GM12878 (cell line): ENCODE measurements around the gene CAPN8. TPM values are rescaled to one million over a fixed set of nuclear protein-coding genes. Genes with fewer than 3 reads are reported as not detected.
A peak's percentile ranks its signal among the peaks of the same experiment; 100 is the strongest.

Source experiments
- ATAC-seq: fragments of 200-7000 bp; cut with Tn5 transposase; 3 replicates; pipeline ENCODE4 v1.9.1; 2020; ENCODE audit warnings: mild to moderate bottlenecking, moderate library complexity
- BruUV-seq: library from RNA; stranded (reverse); fragments of 400-500 nt; replicated peaks from 2 replicates; lab custom pipeline; 2021; lab: Mats Ljungman, UMichigan
- CTCF ChIA-PET: fragments of 300-600 bp; sonication (Branson Sonifier 250); formaldehyde crosslinking; extraction: SDS; loops from one replicate; lab custom pipeline; 2021; ENCODE audit warnings: inconsistent platforms; lab: Yijun Ruan, JAX
- POLR2A ChIA-PET: fragments of 350-600 bp; formaldehyde crosslinking; extraction: SDS; loops from one replicate; lab custom pipeline; 2021; ENCODE audit warnings: inconsistent platforms; lab: Charles Lee
- RAD21 ChIA-PET: fragments of 300-600 bp; sonication (Branson Sonifier 250); formaldehyde crosslinking; loops from one replicate; lab custom pipeline; 2023; ENCODE audit warnings: antibody characterized with exemption; ENCODE audit not compliant: unreplicated experiment; lab: Charles Lee
- SMC1A ChIA-PET: fragments of 300-600 bp; sonication (Branson Sonifier 250); formaldehyde crosslinking; loops from one replicate; lab custom pipeline; 2023; ENCODE audit not compliant: unreplicated experiment, uncharacterized antibody; lab: Charles Lee
- DNase-seq: peaks from one replicate; pipeline ENCODE4 v3.0.0-alpha.2; 2011; ENCODE audit warnings: low read depth, low spot score
- FAIRE-seq: peaks from 3 replicates; lab custom pipeline; 2011; peaks lifted over from hg19 to GRCh38; lab: Jason Lieb, UNC
- H2AFZ ChIP-seq: 2 replicates; pipeline ENCODE4 v1.6.0; 2011; ENCODE audit warnings: low read depth, low read length, control low read depth; ENCODE audit not compliant: control insufficient read depth
- H3K27ac ChIP-seq: 2 replicates; pipeline ENCODE4 v1.5.1; 2011; ENCODE audit warnings: control low read depth; ENCODE audit not compliant: control insufficient read depth, insufficient read depth
- H3K27me3 ChIP-seq, 2 experiments: replicated peaks in 1 of 2; 2 replicates each; pipeline versions ENCODE4 v1.6.0 to v1.6.1; 2011; ENCODE audit warnings: low read length in 1 of 2; ENCODE audit not compliant: control insufficient read depth in 2 of 2, insufficient read depth in 2 of 2
- H3K36me3 ChIP-seq, 2 experiments: 2 replicates each; pipeline ENCODE4 v1.5.1; 2011; ENCODE audit warnings: low read length in 1 of 2; ENCODE audit not compliant: control insufficient read depth in 2 of 2, insufficient read depth in 2 of 2
- H3K4me1 ChIP-seq: 2 replicates; pipeline ENCODE4 v1.6.1; 2011; ENCODE audit warnings: mild to moderate bottlenecking, low read length, moderate library complexity, mixed read lengths; ENCODE audit not compliant: control insufficient read depth, insufficient read depth
- H3K4me2 ChIP-seq: 2 replicates; pipeline ENCODE4 v1.6.0; 2011; ENCODE audit warnings: control low read depth; ENCODE audit not compliant: control insufficient read depth, insufficient read depth
- H3K4me3 ChIP-seq: fragments of 200-600 bp; sonication (generic); 2 replicates; pipeline ENCODE4 v1.5.1; 2016
- H3K79me2 ChIP-seq: 2 replicates; pipeline ENCODE4 v1.6.0; 2011; ENCODE audit warnings: low read length; ENCODE audit not compliant: control insufficient read depth, insufficient read depth
- H3K9ac ChIP-seq: 2 replicates; pipeline ENCODE4 v1.8.0; 2011; ENCODE audit warnings: low read length, control low read depth, mixed read lengths; ENCODE audit not compliant: control insufficient read depth, insufficient read depth
- H3K9me3 ChIP-seq: replicated peaks from 3 replicates; pipeline ENCODE4 v1.5.1; 2011; ENCODE audit warnings: mild to moderate bottlenecking, low read length; ENCODE audit not compliant: control insufficient read depth, insufficient read depth
- H4K20me1 ChIP-seq: 2 replicates; pipeline ENCODE4 v1.6.0; 2011; ENCODE audit not compliant: control insufficient read depth, insufficient read depth
- EED ChIP-seq: sonication (generic); IDR thresholded peaks from 2 replicates; pipeline ENCODE4 v1.6.1; 2016; ENCODE audit warnings: antibody characterized with exemption, low read depth
- FOS ChIP-seq: IDR thresholded peaks from 3 replicates; pipeline ENCODE4 v1.6.1; 2011; ENCODE audit warnings: borderline replicate concordance; ENCODE audit not compliant: insufficient read length; ENCODE audit errors: extremely low read depth
- GABPA ChIP-seq: IDR thresholded peaks from 2 replicates; pipeline ENCODE4 v1.6.1; 2014; ENCODE audit warnings: antibody characterized with exemption, low read depth, mild to moderate bottlenecking, inconsistent platforms
- NBN ChIP-seq: fragments of 450-650 bp; IDR thresholded peaks from 2 replicates; pipeline ENCODE4 v1.6.1; 2016
- POLR2AphosphoS2 ChIP-seq: IDR thresholded peaks from 2 replicates; pipeline ENCODE4 v1.6.1; 2011; ENCODE audit warnings: low read depth, mild to moderate bottlenecking, low read length, improper control_type of control experiment, moderate library complexity
- RB1 ChIP-seq: fragments of 450-650 bp; formaldehyde crosslinking; IDR thresholded peaks from 2 replicates; pipeline ENCODE4 v1.6.1; 2017; ENCODE audit warnings: mild to moderate bottlenecking, borderline replicate concordance
- SMAD5 ChIP-seq: IDR thresholded peaks from 2 replicates; pipeline ENCODE4 v1.6.1; 2016; ENCODE audit warnings: antibody characterized with exemption, low read depth
- SPI1 ChIP-seq: IDR thresholded peaks from 2 replicates; pipeline ENCODE4 v1.6.1; 2011; ENCODE audit warnings: low read depth, mild to moderate bottlenecking, low read length, moderate library complexity, borderline replicate concordance; ENCODE audit not compliant: insufficient read depth
- TBL1XR1 ChIP-seq: IDR thresholded peaks from 2 replicates; pipeline ENCODE4 v1.6.1; 2012; ENCODE audit warnings: low read depth, low read length, improper control_type of control experiment
- TCF3 ChIP-seq: IDR thresholded peaks from 2 replicates; pipeline ENCODE4 v1.6.1; 2012; ENCODE audit warnings: low read depth, mild to moderate bottlenecking, low read length, borderline replicate concordance; ENCODE audit not compliant: insufficient read depth
- ZBTB40 ChIP-seq: fragments of 450-650 bp; IDR thresholded peaks from 2 replicates; pipeline ENCODE4 v1.6.1; 2016; ENCODE audit warnings: mild to moderate bottlenecking, moderate library complexity, borderline replicate concordance
- WGBS: methylation state at CpG from one replicate; pipeline ENCODE4 v1.1.6; 2016; ENCODE audit warnings: low lambda C conversion rate; ENCODE audit not compliant: insufficient replicate concordance, insufficient coverage; ENCODE audit errors: missing lambda C conversion rate; 5-methylcytosine and 5-hydroxymethylcytosine counted together
- in situ Hi-C: fragments of 300-500 bp; cut with MboI; formaldehyde crosslinking; loops from 9 replicates; pipeline ENCODE4 v1.14.3; 2018; ENCODE audit warnings: mixed read lengths
- intact Hi-C: fragments of 100-400 bp; cut with micrococcal nuclease; formaldehyde crosslinking; loops from one replicate; pipeline ENCODE4 v1.14.2; 2022; ENCODE audit not compliant: unreplicated experiment
- polyA plus RNA-seq, 11 experiments: library from polyadenylated mRNA; depleted of rRNA in 4 of 11; unstranded in 6 of 11; stranded (reverse) in 5 of 11; fragments of >200 nt; fragmentation: Nextera tagmentation in 4 of 11; fragmentation: Illumina TruSeq in 1 of 11; extraction: Ambion mirVana in 4 of 11; extraction: Trizol in 1 of 11; gene quantifications; 1 replicate in 1 of 11; 2 replicates in 10 of 11; pipeline versions ENCODE4 v1.2.1 to v1.2.3, GENCODE V29; 2011 to 2016; ENCODE audit warnings: inconsistent platforms in 2 of 11, missing spikeins in 2 of 11, low read depth in 1 of 11
- total RNA-seq, 4 experiments: library from RNA; depleted of rRNA in 3 of 4; stranded (reverse); fragments of >200 nt in 3 of 4; fragmentation: Illumina TruSeq in 1 of 4; extraction: Trizol in 1 of 4; gene quantifications; 2 replicates each; pipeline versions ENCODE4 v1.2.1 to v1.2.3, GENCODE V29; 2013 to 2021

CAPN8 gene
- total and polyA plus RNA-seq, 10 of the 15 experiments (the other 5 are each of a cell fraction or from before 2014, with no cell fraction given) = 6.4 to 30.7 (median 12.3) TPM

DNA sequence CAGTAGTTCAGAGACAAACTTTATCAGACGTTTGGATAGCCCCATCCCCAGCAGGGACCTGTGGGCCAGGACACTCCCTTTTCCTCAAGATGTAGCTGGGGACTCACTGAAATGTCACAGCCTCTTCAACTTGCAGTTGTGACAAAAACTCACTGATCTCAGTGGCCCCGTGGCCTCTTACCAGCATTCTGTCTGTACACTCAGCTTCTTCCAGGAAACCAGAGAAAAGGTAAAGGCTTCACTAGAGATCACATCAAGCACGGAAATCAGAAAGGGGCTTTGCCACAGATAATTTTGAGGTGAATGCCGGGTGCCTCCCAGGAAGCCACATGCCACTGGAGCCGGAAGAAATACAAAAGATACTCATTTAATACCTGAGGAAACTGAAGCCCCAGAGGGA lies 150.1 kb downstream of the CAPN8 start:
- SMC1A ChIA-PET = interaction anchor here (0.8 to 1.6 kb wide), 5 partner anchors 9 to 180 kb away, joined by 3 to 8 read pairs (median 4); no protein-coding TSS in a partner anchor
- H3K27me3 ChIP-seq = no peaks in the 10 kb centered on the region
- H3K4me1 ChIP-seq = no peaks in the 10 kb centered on the region; the same call in 1 of the 2 replicates
- ATAC-seq (no peak), FAIRE-seq (no peak)
- CTCF ChIA-PET = interaction anchor here (0.7 to 1.6 kb wide), 5 partner anchors 9 to 271 kb away, joined by 3 to 6 read pairs (median 3); no protein-coding TSS in a partner anchor
- no peak overlapping the region for H3K4me3 ChIP-seq
- no peak overlapping the region for H3K27ac ChIP-seq
- intact Hi-C loops = no loop called here
- H3K4me2 ChIP-seq = no peak overlapping the region
- no peaks in the 10 kb centered on the region for H3K36me3 ChIP-seq
- TF ChIP-seq TBL1XR1 (no peak), SPI1 (no peak), POLR2AphosphoS2 (no peak), RB1 (no peak), TCF3 (no peak), GABPA (no peak)
- TF ChIP-seq, all 136 proteins: peak for 0
- no peak overlapping the region for H3K9ac ChIP-seq
- H4K20me1 ChIP-seq = no peaks in the 10 kb centered on the region
- H3K9me3 ChIP-seq = peaks cover 1% of the 10 kb centered on the region; the same call in 1 of the 3 replicates
- no peak for DNase-seq
- H2AFZ ChIP-seq = no peak overlapping the region
- no TSS peak for BruUV-seq
- ChIA-PET POLR2A (no interaction called here), RAD21 (no interaction called here)
- 8% methylated on average over 5 of the region's 5 CpGs for WGBS
- H3K79me2 ChIP-seq = no peaks in the 10 kb centered on the region
- in situ Hi-C loops = no loop called here

- CTCF ChIA-PET = interaction anchor here (0.8 to 1.2 kb wide), 2 partner anchors 35 to 114 kb away, joined by 3 to 6 read pairs; no protein-coding TSS in a partner anchor
Measured at GRCh38 chr1:223514644-223515043, 150.9 kb downstream of the CAPN8 start.

More at GRCh38 chr1:223514644-223515043, 150.9 kb downstream of the CAPN8 start:
- ATAC-seq (peak; percentile 47), DNase-seq (no peak), FAIRE-seq (no peak)
- POLR2A ChIA-PET = no interaction called here
- no peaks in the 10 kb centered on the region for H3K36me3 ChIP-seq
- SMC1A ChIA-PET = interaction anchor here (0.8 to 1.6 kb wide), 6 partner anchors 10 to 381 kb away, joined by 3 to 8 read pairs (median 4); no protein-coding TSS in a partner anchor
- in situ Hi-C loops (no loop called here), intact Hi-C loops (no loop called here)
- H4K20me1 ChIP-seq = no peaks in the 10 kb centered on the region
- no peak overlapping the region for H3K4me3 ChIP-seq
- peaks cover 1% of the 10 kb centered on the region; the same call in 1 of the 3 replicates for H3K9me3 ChIP-seq
- no TSS peak for BruUV-seq
- H2AFZ ChIP-seq = no peak overlapping the region
- H3K79me2 ChIP-seq = no peaks in the 10 kb centered on the region
- H3K27ac ChIP-seq = no peak overlapping the region
- WGBS = 0% methylated on average over 2 of the region's 2 CpGs
- H3K4me2 ChIP-seq = no peak overlapping the region
- RAD21 ChIA-PET = interaction anchor here (0.7 to 1.2 kb wide), 3 partner anchors 31 to 38 kb away, joined by 3 read pairs; no protein-coding TSS in a partner anchor
- no peak overlapping the region for H3K9ac ChIP-seq
- no peaks in the 10 kb centered on the region; the same call in 1 of the 2 replicates for H3K4me1 ChIP-seq
- H3K27me3 ChIP-seq = no peaks in the 10 kb centered on the region
- TF ChIP-seq FOS = no peak
- TF ChIP-seq ZBTB40 = no peak
- TF ChIP-seq EED = no peak
- TF ChIP-seq SMAD5 = no peak
- TF ChIP-seq NBN = no peak
